HG02973 (cell line): ENCODE measurements around the gene C11orf58.

Experiments used
- ATAC-seq: cut with Tn5 transposase; IDR thresholded peaks from one replicate; pipeline ENCODE4 v1.9.1; 2021; ENCODE audit warnings: moderate library complexity; ENCODE audit not compliant: unreplicated experiment

The C11orf58 gene

DNA sequence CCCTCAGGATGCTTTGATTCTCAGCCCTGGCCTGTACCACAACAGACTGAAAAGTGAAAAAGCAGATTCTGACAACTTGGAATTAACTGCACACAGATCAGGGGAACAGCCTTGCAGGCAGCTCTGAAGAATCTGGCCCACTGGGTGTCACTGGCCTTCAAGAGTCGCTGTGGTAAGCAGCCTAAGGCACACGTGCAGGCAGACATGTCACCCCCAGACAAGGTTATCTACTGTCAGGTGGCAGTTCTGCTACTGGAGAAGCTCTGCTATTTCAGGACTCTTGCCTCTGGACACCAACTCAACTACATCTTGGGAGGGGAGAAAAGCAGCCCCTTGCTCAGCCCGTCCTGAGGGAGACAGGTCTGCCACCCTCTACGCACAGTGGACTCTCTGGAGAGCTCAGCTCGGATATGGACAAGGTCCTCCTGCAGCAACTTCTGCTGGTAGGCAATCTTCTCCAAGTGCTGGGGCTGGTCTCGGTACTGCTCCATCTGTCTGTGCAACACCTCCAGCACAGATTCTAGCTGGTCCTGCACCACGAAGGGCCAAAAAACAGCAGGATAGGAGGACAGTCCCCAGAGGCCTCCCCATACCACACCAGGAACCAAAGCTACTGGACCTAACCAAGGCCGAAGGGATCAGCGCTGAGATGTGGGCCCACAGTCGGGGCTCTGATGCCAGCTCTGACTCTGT, 63.0 kb downstream of the C11orf58 start:
- no peak for ATAC-seq

GRCh38 chr11:16804104-16804947, 65.9 kb downstream of the C11orf58 start:
- no peak for ATAC-seq

GRCh38 chr11:16805938-16806337, 67.5 kb downstream of the C11orf58 start:
- ATAC-seq, result no peak

GRCh38 chr11:16806791-16807190, 68.3 kb downstream of the C11orf58 start:
- no peak for ATAC-seq

DNA sequence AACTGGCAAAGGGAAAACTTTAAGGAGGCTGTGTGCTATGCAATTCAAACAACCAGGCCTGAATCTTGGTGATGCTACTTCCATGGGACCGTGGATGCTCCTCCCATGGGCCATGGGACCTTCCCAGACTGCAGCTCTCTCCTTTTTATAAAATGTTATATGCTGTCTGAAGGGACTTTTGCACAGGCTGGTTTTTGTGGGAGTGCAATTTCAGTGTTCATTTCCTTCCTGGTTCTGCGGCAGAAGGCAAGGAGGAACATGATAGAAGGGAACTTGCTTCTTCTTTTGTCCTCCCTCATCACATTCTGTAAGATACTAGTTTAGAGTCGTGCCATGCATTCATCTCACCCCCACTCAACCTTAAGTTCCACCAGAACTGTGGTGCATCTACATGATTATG, 68.9 kb downstream of the C11orf58 start:
- ATAC-seq, result no peak
